ENCODE data around the gene CGGBP1. TPM values are rescaled to one million over a fixed set of nuclear protein-coding genes. Genes with fewer than 3 reads are reported as not detected.

Gene CGGBP1
- total RNA-seq, 4 donors from 2014 or later, result 86.2 to 130 (median 96.8) TPM

DNA sequence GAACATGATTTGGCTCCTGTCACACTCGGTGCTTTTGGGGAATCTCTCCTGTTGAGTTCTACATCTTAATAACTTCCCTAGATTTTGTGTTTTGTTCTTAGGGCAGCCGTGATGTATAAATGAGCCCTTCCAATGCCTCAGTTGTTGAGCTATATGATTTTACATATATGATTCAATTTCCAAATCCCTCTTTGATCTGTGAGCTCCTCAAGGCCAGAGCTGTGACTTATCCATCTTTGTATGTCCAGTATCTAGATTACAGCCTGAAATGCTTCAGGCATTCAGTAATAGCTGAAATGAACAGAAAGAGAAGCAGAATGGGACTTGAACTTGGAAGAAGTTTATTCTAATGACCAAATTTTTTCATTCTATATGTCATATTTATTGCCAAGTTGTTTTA lies 26.6 kb downstream of the CGGBP1 start:
- H3K9me3 ChIP-seq, result no peaks in the 10 kb centered on the region
- peak overlapping the region; percentile 30 to 35 for H3K4me3 ChIP-seq
- no peak for TF ChIP-seq POLR2A (IDR thresholded peaks at IDR 0.05)
- TF ChIP-seq, protein P1, sequence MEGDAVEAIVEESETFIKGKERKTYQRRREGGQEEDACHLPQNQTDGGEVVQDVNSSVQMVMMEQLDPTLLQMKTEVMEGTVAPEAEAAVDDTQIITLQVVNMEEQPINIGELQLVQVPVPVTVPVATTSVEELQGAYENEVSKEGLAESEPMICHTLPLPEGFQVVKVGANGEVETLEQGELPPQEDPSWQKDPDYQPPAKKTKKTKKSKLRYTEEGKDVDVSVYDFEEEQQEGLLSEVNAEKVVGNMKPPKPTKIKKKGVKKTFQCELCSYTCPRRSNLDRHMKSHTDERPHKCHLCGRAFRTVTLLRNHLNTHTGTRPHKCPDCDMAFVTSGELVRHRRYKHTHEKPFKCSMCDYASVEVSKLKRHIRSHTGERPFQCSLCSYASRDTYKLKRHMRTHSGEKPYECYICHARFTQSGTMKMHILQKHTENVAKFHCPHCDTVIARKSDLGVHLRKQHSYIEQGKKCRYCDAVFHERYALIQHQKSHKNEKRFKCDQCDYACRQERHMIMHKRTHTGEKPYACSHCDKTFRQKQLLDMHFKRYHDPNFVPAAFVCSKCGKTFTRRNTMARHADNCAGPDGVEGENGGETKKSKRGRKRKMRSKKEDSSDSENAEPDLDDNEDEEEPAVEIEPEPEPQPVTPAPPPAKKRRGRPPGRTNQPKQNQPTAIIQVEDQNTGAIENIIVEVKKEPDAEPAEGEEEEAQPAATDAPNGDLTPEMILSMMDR (IDR thresholded peaks at IDR 0.05), result no peak
- intact Hi-C loops (cut with DNase I; ENCODE audit: low total_unique reads), result no loop called here
- peaks cover 0 to 4% of the 10 kb centered on the region in 2 donors for H3K4me1 ChIP-seq
- peak overlapping the region; percentile 74 to 87 for H3K27ac ChIP-seq
- H3K36me3 ChIP-seq, result no peaks in the 10 kb centered on the region
- no peaks in the 10 kb centered on the region for H3K27me3 ChIP-seq
- DNase-seq, result no peak

DNA sequence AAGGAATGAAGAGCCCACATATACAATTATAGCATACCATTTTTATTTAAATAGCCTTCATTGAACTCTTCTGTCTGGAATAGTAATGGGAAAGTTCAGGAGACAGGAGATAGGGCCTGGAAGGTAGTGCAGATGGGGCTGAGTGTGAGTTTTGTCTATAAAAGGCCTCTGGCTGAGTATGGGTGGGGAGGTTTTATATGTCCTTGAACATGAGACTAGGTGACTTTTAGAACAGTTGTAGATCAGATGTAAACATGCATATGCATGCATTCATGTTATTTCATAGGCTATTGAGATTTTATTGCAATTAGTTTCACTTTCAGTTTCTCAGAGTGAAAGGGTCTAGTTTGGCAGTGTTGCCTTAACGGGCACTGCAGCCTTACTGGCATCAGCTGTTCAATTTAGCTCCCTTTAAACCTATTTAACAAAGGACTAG lies 27.1 kb downstream of the CGGBP1 start:
- Histone ChIP-seq H3K27ac (peak overlapping the region; percentile 74 to 87), H3K36me3 (no peaks in the 10 kb centered on the region)
- intact Hi-C loops (cut with DNase I; ENCODE audit: low total_unique reads), result no loop called here

DNA sequence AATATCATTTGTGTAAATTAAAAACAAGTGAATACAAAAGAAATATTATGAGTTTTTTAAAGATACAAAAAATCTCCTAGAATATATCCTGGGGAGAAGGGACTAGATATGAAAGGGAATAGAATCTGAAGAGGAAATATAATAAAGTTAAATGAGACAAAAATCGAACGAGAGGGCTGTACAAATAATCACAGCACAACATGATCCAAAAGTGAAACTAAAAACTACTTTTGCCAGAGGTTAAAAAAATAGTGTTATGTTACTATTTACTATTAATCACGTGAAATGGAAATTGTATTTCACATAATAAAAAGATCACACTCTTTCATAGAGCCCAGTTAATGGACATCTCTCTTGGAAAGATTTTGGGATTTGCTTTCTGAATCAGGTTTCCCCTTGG lies 28.6 kb downstream of the CGGBP1 start:
- no peaks in the 10 kb centered on the region for H3K36me3 ChIP-seq
- DNase-seq, result no peak
- TF ChIP-seq, protein P1 (IDR thresholded peaks at IDR 0.05), result no peak
- no peak for TF ChIP-seq POLR2A (IDR thresholded peaks at IDR 0.05)
- no peaks in the 10 kb centered on the region for H3K9me3 ChIP-seq
- H3K4me3 ChIP-seq, result peak overlapping the region in 1 of 2 donors; percentile 2
- no peaks in the 10 kb centered on the region for H3K27me3 ChIP-seq
- peak overlapping the region in 1 of 2 donors; percentile 50 for H3K27ac ChIP-seq
- intact Hi-C loops (cut with DNase I; ENCODE audit: low total_unique reads), result no loop called here
- peaks cover 0 to 4% of the 10 kb centered on the region in 2 donors for H3K4me1 ChIP-seq

More for the DNA sequence above, 27.1 kb downstream of the CGGBP1 start:
- peaks cover 0 to 4% of the 10 kb centered on the region in 2 donors for H3K4me1 ChIP-seq
- H3K27me3 ChIP-seq, result no peaks in the 10 kb centered on the region
- no peak for DNase-seq
- H3K4me3 ChIP-seq, result peak overlapping the region; percentile 30 to 35
- no peak for TF ChIP-seq POLR2A (IDR thresholded peaks at IDR 0.05)
- TF ChIP-seq, protein P1 (IDR thresholded peaks at IDR 0.05), result no peak
- H3K9me3 ChIP-seq, result no peaks in the 10 kb centered on the region

DNA sequence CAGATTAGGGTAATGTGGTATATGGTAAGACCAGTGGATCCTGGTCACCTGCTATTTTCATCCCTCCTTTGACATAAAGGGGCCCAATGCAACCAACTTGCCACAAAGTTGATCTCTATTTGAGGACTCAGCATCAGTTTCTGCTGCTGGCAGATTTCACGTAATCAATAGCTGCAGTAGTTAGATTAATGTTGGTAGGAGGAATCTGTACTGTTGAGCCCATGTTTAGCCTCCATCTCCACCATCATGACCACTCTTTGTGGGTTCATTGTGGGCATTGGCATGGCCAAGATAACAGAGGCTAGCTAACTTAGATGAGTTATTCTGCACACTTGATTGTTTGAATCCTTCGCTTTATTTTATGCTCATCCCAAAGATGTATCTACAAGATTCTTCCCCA lies 29.9 kb downstream of the CGGBP1 start:
- no peak for TF ChIP-seq POLR2A (IDR thresholded peaks at IDR 0.05)
- no peaks in the 10 kb centered on the region for H3K9me3 ChIP-seq
- intact Hi-C loops (cut with DNase I; ENCODE audit: low total_unique reads), result no loop called here
- DNase-seq, result no peak
- no peaks in the 10 kb centered on the region for H3K36me3 ChIP-seq
- H3K4me3 ChIP-seq, result no peak overlapping the region
- H3K4me1 ChIP-seq, result no peaks in the 10 kb centered on the region
- no peak overlapping the region for H3K27ac ChIP-seq
- H3K27me3 ChIP-seq, result no peaks in the 10 kb centered on the region

DNA sequence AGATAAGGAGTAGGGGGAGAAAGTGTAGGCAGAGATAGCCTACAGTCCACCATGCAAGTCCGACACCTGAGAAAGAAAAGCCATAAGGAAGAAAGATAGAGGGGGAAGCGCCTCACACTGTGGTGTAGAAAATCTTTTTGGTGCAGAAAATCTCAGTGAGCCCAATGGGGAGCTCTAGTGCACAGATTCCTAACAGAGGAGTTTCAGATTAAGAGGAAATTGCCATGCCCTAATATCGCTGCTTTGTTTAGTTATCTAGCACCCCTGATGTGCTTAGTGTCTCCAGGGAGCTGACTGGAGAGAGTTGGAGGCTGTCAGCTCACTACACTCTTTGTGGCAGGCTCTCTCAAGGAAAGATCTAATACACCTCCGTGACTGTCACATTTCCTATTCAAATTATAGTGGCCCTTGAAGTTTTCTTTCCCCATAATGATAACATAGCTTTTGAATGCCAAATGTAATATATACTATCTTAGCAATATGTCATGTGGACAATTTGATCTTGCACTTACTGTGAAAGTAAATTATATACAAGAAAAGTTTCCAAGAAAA lies 33.7 kb downstream of the CGGBP1 start:
- intact Hi-C loops (cut with DNase I; ENCODE audit: low total_unique reads), result no loop called here
- Histone ChIP-seq H3K9me3 (no peaks in the 10 kb centered on the region), H3K27ac (no peak overlapping the region), H3K36me3 (no peaks in the 10 kb centered on the region), H3K4me3 (no peak overlapping the region), H3K4me1 (no peaks in the 10 kb centered on the region), H3K27me3 (no peaks in the 10 kb centered on the region)
- no peak for DNase-seq
- TF ChIP-seq, protein P1 (IDR thresholded peaks at IDR 0.05), result no peak
- no peak for TF ChIP-seq POLR2A (IDR thresholded peaks at IDR 0.05)
